HG02870 (cell line): ENCODE measurements around the gene GCLC.
A peak's percentile ranks its signal among the peaks of the same experiment; 100 is the strongest.
"Not testable (repeated sequence)": the region's sequence is repeated elsewhere in the genome, so short reads cannot be mapped to it uniquely, and the experiment has no call there.

Experiments used
- ATAC-seq: cut with Tn5 transposase; IDR thresholded peaks from one replicate; pipeline ENCODE4 v1.9.1; 2021; ENCODE audit warnings: mild to moderate bottlenecking, moderate library complexity; ENCODE audit not compliant: unreplicated experiment

The GCLC gene

DNA sequence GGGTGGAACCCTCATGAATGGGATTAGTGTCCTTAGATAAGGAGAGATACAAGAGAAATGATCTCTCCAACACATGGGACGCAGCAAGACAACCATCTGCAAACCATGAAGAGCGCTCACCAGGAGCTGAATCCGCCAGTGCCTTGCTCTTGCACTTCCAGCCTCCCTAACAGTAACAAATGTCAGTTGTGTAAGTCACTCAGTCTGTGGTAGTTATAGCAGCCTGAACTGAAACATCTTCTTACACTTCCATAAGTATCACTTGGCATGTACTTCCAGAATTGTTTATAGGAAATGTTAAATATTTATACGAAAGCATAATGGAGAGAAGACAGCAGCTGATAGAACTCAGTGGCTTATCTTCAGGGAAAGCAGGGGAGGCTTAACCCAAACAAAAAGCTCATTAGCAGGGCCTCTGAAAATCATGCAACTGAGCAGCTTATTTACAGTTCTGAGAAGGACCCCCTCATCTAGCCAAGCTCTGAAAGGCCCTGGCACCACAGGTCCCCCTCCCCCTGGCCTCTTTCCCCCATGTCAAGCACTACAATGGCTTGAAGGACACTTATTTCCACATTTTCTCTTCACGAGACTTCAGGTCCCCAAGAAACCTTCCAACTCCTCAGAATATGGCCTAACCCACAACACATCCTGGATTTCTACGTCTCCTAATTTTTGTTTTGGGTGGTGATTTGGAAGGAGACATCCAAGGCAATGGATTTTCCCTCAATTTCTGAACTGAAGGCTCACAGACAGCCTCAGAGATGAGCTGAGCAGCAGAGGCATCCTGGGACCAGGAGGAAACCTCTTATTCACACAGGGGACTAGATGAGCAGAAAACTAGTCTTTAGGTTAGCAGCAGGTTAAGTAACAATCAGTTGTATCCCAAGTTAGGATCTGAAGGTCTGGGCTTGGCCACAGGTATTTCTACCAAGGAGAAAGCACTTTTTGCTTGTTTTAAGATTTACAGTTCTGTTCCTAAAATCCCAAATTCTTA, 49.1 kb downstream of the GCLC start:
- ATAC-seq = no peak

DNA sequence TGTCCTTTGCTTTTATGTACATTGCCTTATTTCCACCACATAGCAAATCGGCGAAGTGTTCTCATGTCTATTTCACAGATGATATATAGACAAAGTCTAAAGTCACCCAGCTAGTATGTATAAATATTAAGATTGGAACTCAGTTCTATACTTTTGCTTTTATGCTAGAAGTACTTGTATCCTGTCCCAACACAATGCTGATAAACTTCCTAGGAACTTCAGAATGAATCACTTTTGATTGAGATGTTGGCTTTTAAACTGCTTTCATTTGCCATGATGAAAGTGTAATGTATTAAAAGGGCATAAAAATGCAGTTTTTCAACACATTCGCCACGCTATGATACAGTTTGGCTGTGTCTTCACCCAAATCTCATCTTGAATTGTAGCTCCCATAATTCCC, 50.8 kb downstream of the GCLC start:
- no peak for ATAC-seq

DNA sequence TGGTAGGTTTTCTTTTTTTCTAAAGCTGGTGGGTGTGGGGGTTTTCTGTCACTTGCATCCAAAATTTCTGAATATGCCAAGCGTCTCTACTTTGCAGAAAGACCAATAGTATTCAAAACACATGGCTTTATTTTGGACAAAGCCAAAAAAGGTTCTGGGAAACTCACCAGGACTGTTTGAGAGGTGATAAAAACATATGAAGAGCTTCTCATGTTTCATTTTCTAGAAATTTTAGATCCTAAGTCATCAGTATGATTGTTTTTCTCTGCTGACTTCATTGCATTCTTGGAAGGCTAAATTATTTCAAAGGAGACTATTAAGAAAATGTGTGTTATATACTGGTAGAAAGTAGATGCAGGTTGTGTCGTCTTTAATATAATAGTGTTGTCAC, 51.3 kb downstream of the GCLC start:
- ATAC-seq = no peak

DNA sequence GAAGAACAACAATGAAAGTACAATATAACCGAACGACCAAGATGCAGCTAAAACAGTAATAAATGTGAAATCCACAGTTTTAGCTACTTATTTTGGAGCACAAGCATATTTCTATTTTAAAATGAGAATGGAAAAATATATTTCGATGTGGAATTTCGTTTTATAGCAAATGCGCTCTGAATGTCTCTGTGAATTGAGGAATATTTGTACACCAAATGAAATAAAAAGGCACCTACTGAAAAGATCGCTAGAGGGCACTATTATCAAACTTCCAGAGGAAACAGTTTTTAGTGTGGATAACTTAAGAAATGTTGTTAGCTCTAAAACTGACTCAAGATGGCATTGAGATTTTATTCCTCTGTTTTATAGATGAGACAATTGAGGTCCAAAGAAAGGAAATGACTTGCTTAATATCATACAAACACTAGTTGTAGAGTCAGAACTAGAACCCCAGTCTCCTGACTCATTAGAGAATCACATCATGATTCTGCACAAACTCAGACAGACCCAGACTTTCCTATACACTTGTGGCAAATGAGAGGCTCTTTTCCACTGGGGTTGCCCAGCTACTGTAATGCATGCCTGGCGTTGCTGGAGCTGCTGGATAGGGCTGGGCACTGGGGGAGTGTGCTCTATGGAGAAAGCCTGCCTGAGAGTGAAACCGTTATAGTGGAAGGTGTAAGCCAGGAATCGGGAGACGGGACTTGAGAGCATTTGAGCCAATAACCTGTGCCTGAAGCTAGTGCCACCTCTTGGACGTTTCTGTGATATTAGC, 51.9 kb downstream of the GCLC start:
- ATAC-seq = no peak

DNA sequence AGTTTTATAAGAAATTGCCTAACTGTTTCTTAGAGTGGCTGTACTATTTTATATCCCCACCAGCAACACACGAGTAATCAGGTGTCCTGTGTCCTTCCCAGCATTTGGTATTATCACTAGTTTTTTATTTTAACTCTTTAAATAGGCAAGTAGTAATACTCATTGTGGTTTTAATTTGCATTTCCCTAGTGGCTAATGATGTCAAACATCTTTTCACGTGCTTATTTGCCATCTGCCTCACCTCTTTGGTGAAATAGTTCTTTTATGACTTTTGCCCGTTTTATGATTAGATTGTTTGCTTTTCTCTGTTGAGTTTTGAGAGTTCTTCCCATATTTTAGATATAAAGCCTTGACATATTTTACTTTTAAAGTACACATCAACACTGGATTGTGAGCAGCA, 57.8 kb downstream of the GCLC start:
- ATAC-seq = no peak

DNA sequence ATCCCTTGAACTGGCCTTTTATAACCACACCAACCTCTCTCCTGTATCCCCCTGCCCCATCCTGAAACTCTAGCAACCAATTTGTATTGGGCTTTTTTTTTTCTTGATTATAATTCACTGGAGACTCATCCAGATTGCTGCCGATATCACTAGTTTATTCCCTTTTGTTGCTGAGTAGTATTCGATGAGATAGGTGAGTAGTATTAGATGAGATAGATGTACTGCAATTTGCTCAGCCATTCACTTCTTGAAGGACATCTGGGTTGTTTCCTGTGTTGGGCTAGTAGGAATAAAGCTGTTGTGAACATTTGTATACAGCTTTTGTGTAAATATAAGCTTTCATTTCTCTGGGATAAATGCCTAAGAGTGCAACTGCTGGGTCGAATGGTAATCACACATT, 58.2 kb downstream of the GCLC start:
- ATAC-seq = no peak

DNA sequence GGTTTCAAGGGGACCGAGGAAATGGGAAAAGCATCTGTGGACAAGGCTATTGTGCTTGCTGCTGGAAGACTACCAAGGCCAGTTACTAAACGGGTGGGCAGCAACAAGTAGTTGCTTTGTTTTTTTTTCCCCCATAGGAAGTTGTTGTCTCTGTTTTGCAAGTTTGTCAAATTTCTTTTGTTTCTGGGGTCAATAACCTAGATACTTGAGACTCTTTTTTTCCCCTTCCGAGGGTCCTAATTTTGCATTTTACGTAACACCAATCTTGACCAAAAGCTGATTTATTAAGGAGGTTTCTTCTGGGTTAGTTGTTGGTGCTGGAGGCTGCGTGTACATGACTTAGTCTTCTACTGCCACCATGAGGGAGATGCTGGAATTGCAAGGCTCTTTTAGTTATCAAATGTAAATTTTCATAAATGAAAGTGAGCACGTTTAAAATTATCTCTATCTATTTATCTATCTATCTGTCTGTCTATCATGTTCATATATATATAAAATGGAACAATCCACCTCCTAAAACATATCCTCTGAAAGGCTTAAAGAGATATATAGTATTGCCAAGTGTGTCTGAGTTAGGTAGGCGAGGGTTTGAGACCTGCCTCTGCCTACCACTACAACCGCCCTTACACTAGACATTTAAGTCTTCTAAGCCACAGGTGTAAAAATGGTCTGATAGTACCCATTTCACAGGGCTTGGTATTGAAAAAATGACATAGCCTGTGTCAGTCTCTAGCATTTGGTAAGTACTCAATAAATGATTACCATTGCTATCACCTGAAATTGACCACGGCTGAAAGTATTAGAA, 60.2 kb downstream of the GCLC start:
- ATAC-seq = no peak

DNA sequence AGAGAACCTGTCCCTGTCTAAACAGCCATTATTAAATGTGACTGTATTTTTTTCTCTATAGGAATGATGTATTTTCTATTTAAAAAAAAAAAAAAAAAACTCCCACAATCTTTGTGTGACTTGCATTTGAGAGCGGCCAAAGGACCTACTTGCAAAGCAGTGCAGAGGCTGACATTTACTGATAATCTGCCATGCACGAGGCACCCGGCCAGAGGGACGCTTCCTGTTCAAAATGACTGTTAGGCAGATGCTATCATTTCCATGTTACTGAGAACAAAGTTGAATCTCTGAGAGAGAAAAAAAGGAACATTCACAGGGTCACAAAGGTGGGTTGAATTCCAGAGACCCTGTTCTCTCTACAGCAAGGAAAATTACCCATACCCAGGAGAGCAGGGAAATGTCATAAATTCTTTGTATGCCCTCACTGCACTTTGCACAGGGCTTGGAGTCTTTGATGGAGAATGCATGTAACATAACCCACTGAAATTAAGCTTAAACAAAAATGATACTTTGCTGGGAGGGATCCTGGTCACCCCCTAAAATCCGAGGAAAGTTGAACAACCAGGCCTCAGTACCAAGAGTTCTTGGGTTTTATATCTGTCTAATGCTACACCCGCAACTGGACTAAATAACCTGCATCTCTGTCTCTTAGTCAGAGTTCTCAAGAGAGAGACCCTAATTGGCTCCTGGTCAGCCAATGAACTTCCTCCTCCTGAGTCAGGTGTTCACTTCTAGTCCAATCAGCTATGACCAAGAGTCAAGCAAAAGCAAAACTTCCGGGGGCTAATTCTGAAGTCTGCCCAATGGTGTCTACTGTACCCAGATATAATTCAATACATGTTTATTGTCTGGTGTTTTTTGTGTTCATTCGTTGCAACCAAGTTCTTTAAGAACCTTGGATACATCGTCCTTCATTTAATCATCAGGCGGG, 61.2 kb downstream of the GCLC start:
- no peak for ATAC-seq

DNA sequence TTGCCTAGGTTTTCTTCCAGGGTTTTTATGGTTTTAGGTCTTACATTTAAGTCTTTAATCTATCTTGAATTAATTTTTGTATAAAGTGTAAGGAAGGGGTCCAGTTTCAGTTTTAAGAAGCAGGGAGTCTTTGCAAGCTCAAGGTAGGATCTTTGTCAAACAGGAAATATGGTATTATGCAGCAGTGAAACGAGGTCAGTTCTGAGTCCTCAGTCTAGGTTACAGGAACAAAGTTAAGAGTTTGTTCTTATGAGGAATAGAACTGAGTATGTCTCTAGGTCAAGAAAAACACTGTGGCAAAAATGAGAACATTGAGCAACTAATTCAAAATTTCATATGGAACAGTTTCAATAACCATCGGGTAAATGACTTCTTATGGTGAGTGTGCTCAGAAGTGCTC, 63.6 kb downstream of the GCLC start:
- ATAC-seq = no peak

DNA sequence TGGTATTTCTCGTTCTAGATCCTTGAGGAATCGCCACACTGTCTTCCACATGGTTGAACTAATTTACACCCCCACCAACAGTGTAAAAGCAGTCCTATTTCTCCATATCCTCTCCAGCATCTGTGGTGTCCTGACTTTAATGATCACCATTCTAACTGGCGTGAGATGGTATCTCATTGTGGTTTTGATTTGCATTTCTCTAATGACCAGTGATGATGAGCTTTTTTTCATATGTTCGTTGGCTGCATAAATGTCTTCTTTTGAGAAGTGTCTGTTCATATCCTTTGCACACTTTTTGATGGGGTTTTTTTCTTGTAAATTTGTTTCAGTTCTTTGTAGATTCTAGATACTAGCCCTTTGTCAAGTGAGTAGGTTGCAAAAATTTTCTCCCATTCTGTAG, 64.1 kb downstream of the GCLC start:
- not testable (repeated sequence) for ATAC-seq

DNA sequence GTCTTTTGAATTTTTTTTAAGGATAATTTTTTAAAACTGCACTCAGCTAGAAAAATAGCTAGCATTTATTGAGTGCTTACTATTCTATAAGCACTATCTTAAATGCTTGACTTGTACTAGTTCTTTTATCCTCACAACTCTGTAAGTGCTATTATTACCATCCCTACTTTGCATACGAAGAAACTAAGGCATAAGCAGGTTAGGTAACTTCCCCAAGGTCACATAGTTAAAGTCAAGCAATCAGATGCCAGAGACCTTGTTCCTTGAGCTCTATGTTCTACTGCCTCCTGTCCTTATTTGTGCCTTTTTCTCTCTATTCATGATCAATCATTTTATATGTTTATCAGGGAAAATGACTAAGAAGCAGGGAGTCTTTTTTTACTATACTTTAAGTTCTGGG, 65.0 kb downstream of the GCLC start:
- ATAC-seq = no peak

DNA sequence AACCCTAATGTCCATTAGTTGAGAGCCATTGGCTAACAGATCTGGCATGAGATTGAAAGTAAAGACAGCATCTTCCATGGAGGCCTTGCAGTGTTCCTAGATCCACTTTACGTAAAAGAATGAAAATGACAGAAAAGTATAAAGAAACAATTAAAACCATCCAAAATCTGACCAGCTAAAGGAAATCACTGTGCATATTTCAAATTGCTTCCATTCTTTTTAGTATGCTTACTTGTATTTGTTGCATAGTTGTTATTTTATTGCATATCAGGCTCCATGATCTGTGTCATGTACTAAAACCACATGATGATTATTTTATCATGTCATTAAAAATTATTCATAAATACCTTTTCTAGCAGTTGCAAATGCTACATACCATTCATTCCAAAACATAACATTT, 67.9 kb downstream of the GCLC start:
- no peak for ATAC-seq

DNA sequence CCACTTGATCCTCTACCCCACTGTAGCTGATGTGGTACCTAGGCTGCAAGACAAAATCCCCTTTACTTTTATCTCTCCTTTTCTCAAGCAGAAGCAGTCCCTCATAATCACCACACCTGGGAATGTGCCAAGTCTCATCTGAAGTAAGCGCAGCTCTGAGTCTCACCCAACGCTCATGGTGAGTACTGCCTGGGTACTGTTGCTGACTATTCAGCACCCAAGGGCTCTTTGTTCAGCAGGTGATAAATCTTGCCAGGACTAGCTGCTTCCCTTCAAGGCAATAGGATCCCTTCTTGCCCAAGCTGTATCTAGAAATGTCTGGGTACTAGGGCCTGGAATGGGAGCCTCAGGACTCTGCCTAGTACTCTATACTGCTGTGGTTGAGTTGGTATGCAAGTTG, 70.9 kb downstream of the GCLC start:
- no peak for ATAC-seq

DNA sequence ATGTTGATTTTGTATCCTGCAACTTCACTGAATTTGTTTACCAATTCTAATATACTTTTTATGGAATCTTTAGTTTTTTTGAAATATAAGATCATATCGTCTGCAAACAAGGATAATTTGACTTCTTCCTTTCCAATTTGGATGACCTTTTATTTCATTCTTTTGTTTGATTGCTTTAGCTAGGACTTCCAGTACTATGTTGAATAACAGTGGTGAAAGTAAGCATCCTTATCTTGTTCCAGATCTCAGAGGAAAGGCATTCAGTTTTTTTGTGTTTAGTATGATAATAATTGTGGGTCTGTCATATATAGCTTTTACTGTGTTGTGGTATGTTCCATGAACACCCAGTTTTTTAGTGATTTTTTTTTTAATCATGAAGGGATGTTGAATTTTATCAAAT, 75.7 kb downstream of the GCLC start:
- ATAC-seq = no peak

DNA sequence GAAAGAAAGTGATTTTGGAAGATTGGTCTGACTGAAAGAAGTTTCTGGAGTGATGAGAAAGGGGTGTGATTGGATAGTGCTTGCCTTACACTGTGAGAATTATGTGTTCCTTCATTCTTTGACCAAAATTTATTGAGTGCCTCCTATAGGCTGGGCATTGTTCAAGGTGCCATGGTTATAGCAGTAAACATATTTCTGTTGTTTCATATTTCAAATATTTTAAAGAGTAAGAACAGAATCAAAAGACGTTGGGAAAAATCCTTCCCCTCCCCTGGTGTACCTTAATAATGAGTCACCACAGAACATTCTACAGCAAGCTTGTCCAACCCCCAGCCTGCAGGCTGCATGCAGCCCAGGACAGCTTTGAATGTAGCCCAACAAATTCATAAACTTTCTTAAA, 78.6 kb downstream of the GCLC start:
- ATAC-seq = no peak

DNA sequence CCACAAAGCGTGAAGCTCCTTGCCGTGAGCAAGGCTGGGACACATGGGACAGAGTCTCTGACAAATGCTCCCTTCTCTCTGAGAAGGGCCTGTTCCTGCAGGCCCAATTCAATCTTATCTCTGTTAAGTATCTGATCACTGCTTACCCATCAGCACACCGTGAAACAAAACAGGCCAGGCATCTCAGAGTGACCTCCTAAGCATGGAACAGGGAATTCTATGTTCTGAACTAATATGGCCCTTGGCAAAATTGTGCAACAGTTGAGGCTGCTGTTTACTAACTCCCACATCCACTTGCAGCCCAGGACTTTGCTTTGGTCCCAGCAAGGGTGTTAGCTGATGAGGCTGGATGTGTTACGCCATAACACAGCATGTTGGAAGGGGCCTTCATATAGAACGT, 79.2 kb downstream of the GCLC start:
- ATAC-seq = no peak

DNA sequence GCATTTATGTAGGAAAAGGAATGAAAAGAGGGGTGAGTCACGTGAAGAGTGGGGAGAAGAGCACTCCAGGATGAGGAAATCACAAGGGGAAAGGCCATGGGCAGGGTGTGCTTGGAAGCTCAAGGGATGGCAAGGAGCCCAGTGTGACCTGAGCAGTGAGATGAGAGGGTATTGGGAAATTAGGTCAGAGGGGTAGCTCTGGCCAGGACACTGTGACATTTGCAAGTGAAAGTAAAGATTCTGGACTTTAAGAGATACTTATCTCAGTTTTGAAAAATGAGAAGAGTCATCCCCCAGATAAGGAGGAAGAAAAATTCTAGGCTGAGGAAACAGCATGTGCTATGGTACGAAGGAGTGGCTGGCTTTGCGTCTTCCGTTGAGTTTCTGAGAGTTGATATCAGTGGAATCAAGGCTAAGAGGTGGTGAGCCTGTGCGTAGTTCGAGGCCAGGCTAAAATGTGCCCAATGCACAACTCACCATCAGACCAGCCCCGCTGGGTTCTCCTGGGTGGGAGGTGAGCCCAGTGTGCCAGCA, 79.9 kb downstream of the GCLC start:
- no peak for ATAC-seq

DNA sequence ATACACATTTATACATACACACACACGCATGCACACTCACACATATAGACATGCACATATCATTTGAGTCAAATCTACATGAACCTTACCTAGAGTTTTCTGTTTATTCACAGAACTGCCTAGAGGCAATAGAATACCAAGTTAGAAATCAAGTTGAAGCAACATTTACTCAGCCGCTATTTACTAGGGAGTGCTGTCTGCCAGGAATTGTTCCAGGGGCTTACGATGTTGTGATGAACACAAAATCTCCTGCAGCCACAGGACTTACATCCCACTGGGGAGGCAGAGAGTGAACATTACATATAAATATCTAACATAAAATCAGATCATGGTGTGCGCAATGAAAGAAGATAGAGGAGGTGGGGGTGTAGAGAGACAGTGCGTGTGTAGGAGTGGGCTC, 80.4 kb downstream of the GCLC start:
- ATAC-seq = no peak

DNA sequence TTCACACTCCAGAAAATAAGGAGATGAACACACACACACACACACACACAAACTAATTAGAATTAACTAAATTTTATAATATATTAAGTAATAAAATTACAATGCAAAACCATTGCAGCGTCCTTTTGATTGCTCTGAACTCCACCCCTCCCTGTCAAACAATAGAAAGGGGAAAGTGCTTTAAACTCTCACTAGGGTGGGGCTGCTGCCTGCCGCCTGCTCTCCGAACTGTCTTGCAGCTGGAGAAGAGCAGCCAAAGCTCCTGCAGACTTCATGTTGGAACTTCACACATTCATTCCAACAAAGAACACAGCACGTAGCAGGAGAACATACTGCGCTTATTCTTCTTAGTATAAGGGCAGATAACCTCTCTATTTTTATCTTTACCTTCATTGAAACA, 83.2 kb downstream of the GCLC start:
- peak; percentile 35 for ATAC-seq
